GM21390 (cell line): ENCODE results near the gene PLXNA4.

Source experiments
- ATAC-seq: cut with Tn5 transposase; IDR thresholded peaks from one replicate; pipeline ENCODE4 v1.9.1; 2021; ENCODE audit not compliant: unreplicated experiment

Gene PLXNA4

GRCh38 chr7:132221356-132221755, 354.9 kb downstream of the PLXNA4 start:
- no peak for ATAC-seq

- no peak for ATAC-seq
Observed at GRCh38 chr7:132220060-132220459, 356.2 kb downstream of the PLXNA4 start.

GRCh38 chr7:132218876-132219275, 357.4 kb downstream of the PLXNA4 start:
- no peak for ATAC-seq

GRCh38 chr7:132216847-132217525, 359.3 kb downstream of the PLXNA4 start:
- no peak for ATAC-seq

GRCh38 chr7:132214452-132214851, 361.8 kb downstream of the PLXNA4 start:
- ATAC-seq: no peak

- ATAC-seq: no peak
Observed at GRCh38 chr7:132213583-132213982, 362.7 kb downstream of the PLXNA4 start.

GRCh38 chr7:132211971-132212370, 364.3 kb downstream of the PLXNA4 start:
- no peak for ATAC-seq

GRCh38 chr7:132210821-132211220, 365.4 kb downstream of the PLXNA4 start:
- ATAC-seq: no peak

- no peak for ATAC-seq
Observed at GRCh38 chr7:132207782-132208181, 368.5 kb downstream of the PLXNA4 start.

GRCh38 chr7:132207211-132207610, 369.1 kb downstream of the PLXNA4 start:
- ATAC-seq: no peak

- no peak for ATAC-seq
Observed at GRCh38 chr7:132206594-132206993, 369.7 kb downstream of the PLXNA4 start.

GRCh38 chr7:132205509-132205908, 370.8 kb downstream of the PLXNA4 start:
- ATAC-seq: no peak

GRCh38 chr7:132203021-132203420, 373.2 kb downstream of the PLXNA4 start:
- ATAC-seq: no peak

GRCh38 chr7:132202541-132202940, 373.7 kb downstream of the PLXNA4 start:
- ATAC-seq: no peak

- no peak for ATAC-seq
Observed at GRCh38 chr7:132200141-132200540, 376.1 kb downstream of the PLXNA4 start.

GRCh38 chr7:132199626-132200025, 376.6 kb downstream of the PLXNA4 start:
- ATAC-seq: no peak

GRCh38 chr7:132197772-132198171, 378.5 kb downstream of the PLXNA4 start:
- ATAC-seq: no peak

GRCh38 chr7:132193898-132194297, 382.4 kb downstream of the PLXNA4 start:
- ATAC-seq: no peak

GRCh38 chr7:132192809-132193208, 383.5 kb downstream of the PLXNA4 start:
- no peak for ATAC-seq

- ATAC-seq: no peak
Observed at GRCh38 chr7:132191418-132191817, 384.9 kb downstream of the PLXNA4 start.

- no peak for ATAC-seq
Observed at GRCh38 chr7:132190683-132191082, 385.6 kb downstream of the PLXNA4 start.

GRCh38 chr7:132189881-132190280, 386.4 kb downstream of the PLXNA4 start:
- ATAC-seq: no peak
